ENCODE results near the gene IGF2BP2. TPM values are rescaled to one million over a fixed set of nuclear protein-coding genes. Genes with fewer than 3 reads are reported as not detected.
A peak's percentile ranks its signal among the peaks of the same experiment; 100 is the strongest.

IGF2BP2 gene
- total and polyA plus RNA-seq, 9 of the 15 experiments (the other 6 are each of a cell fraction or from before 2014, with no cell fraction given): 3.2 to 59.6 (median 30.5) TPM

- TF ChIP-seq CTBP1 (IDR thresholded peaks at IDR 0.05; ENCODE audit: borderline replicate concordance) (peak; percentile 41; the same call in 1 of the 2 replicates), HOMEZ (CRISPR knock-in tag; IDR thresholded peaks at IDR 0.05) (no peak), NFE2 (IDR thresholded peaks at IDR 0.05; ENCODE audit: low read depth) (no peak), CCNT2 (IDR thresholded peaks at IDR 0.05; ENCODE audit: borderline replicate concordance, extremely low read depth, insufficient read length, low read depth, low read length) (no peak), NCOA6 (IDR thresholded peaks at IDR 0.05) (no peak), ZNF408 (CRISPR knock-in tag; IDR thresholded peaks at IDR 0.05; ENCODE audit: low read depth) (no peak), MAFK (IDR thresholded peaks at IDR 0.05; ENCODE audit: low read length) (no peak), SMARCB1 (IDR thresholded peaks at IDR 0.05; ENCODE audit: insufficient read length, low read depth) (no peak), CREB1 (IDR thresholded peaks at IDR 0.05) (no peak), CREB1 (CRISPR knock-in tag; IDR thresholded peaks at IDR 0.05) (no peak), ZFP1 (CRISPR knock-in tag; IDR thresholded peaks at IDR 0.05) (no peak), ZNF695 (CRISPR knock-in tag; IDR thresholded peaks at IDR 0.05) (no peak), CBX3 (IDR thresholded peaks at IDR 0.05; ENCODE audit: borderline replicate concordance in 1 of 2, low read length in 2 of 2) (no peak), MAZ (CRISPR knock-in tag; conservative IDR thresholded peaks at IDR 0.05 in 1 of 2, IDR thresholded peaks at IDR 0.05 in 1 of 2) (no peak; a peak in 1 of 4 replicates), TAL1 (IDR thresholded peaks at IDR 0.05) (no peak), ARID4B (CRISPR knock-in tag; IDR thresholded peaks at IDR 0.05) (no peak), COPS2 (conservative IDR thresholded peaks at IDR 0.05) (no peak), STAG1 (CRISPR knock-in tag; IDR thresholded peaks at IDR 0.05; ENCODE audit: borderline replicate concordance) (no peak), KDM5B (IDR thresholded peaks at IDR 0.05; ENCODE audit: insufficient replicate concordance, low read depth, low read length) (no peak), ZFX (CRISPR knock-in tag; IDR thresholded peaks at IDR 0.05) (no peak; the same call in 1 of the 2 replicates), E2F3 (CRISPR knock-in tag; IDR thresholded peaks at IDR 0.05) (no peak), MTF1 (CRISPR knock-in tag; IDR thresholded peaks at IDR 0.05; ENCODE audit: borderline replicate concordance) (no peak), CHD2 (IDR thresholded peaks at IDR 0.05; ENCODE audit: low read depth, low read length) (no peak), NELFE (IDR thresholded peaks at IDR 0.05; ENCODE audit: insufficient read depth, insufficient read length) (no peak)
Measured at GRCh38 chr3:185813691-185814215, 11.1 kb downstream of the IGF2BP2 start (continued).
